Transverse colon (tissue), 4 donors: ENCODE measurements around the gene HSPA14. TPM values are rescaled to one million over a fixed set of nuclear protein-coding genes. Genes with fewer than 3 reads are reported as not detected.
"Not testable (repeated sequence)": the region's sequence is repeated elsewhere in the genome, so short reads cannot be mapped to it uniquely, and the experiment has no call there.

Experiments used
- DNase-seq: peaks from one replicate; pipeline ENCODE4 v3.0.0-alpha.2; 2019
- H3K27ac ChIP-seq, 4 donors: fragments of 200-600 bp; sonication (generic); 2 replicates each; pipeline ENCODE4 v1.5.1; 2016 to 2018; ENCODE audit warnings: inconsistent platforms in 4 of 4
- H3K27me3 ChIP-seq: fragments of 200-600 bp; sonication (generic); 2 replicates; pipeline ENCODE4 v1.5.1; 2017; ENCODE audit warnings: inconsistent platforms
- H3K36me3 ChIP-seq, 4 donors: fragments of 200-600 bp; sonication (generic); 2 replicates each; pipeline ENCODE4 v1.5.1; 2017 to 2019; ENCODE audit warnings: inconsistent platforms in 4 of 4
- H3K4me1 ChIP-seq, 4 donors: fragments of 200-600 bp; sonication (generic); 2 replicates each; pipeline ENCODE4 v1.5.1; 2017 to 2020; ENCODE audit warnings: inconsistent platforms in 4 of 4
- H3K4me3 ChIP-seq, 4 donors: fragments of 200-600 bp; sonication (generic); 1 replicate in 1 of 4; 2 replicates in 3 of 4; pipeline versions ENCODE4 v1.5.1 to v1.6.1; 2017 to 2019; ENCODE audit warnings: inconsistent platforms in 4 of 4
- H3K9me3 ChIP-seq, 2 donors: fragments of 200-600 bp; sonication (generic); 2 replicates each; pipeline ENCODE4 v1.5.1; 2017 to 2019; ENCODE audit warnings: inconsistent platforms in 2 of 2
- CTCF ChIP-seq, 5 experiments: fragments of 200-600 bp in 3 of 5; fragments of 450-650 bp in 2 of 5; sonication (generic) in 3 of 5; IDR thresholded peaks; 1 replicate in 2 of 5; 2 replicates in 3 of 5; pipeline ENCODE4 v1.5.1; 2016 to 2017; ENCODE audit warnings: antibody characterized with exemption in 5 of 5, inconsistent platforms in 3 of 5, mild to moderate bottlenecking in 2 of 5, moderate library complexity in 1 of 5
- EP300 ChIP-seq: sonication (generic); formaldehyde crosslinking; IDR thresholded peaks from one replicate; pipeline ENCODE4 v1.6.1; 2017; ENCODE audit warnings: antibody characterized with exemption, low read depth
- POLR2A ChIP-seq: fragments of 450-650 bp; IDR thresholded peaks from one replicate; pipeline ENCODE4 v1.6.1; 2016; ENCODE audit warnings: antibody characterized with exemption, mild to moderate bottlenecking, moderate library complexity
- POLR2AphosphoS5 ChIP-seq, 3 donors: sonication (generic); formaldehyde crosslinking; IDR thresholded peaks; one replicate each; pipeline ENCODE4 v1.6.1; 2016; ENCODE audit warnings: antibody characterized with exemption in 3 of 3
- WGBS, 2 donors: methylation state at CpG; one replicate each; pipeline ENCODE4 v1.1.5; 2018; ENCODE audit warnings: low coverage in 1 of 2; 5-methylcytosine and 5-hydroxymethylcytosine counted together
- in situ Hi-C, 4 donors: fragments of 200-750 bp; cut with MboI; loops; one replicate each; pipeline versions ENCODE4 v1.15.0 to v1.15.1; 2017; ENCODE audit warnings: low sequenced_read_pairs in 3 of 4, low pct_ligation_motif_present in 1 of 4, low pct_unique_long_range_greater_than_20kb in 1 of 4
- intact Hi-C: fragments of 100-400 bp; cut with DNase I; formaldehyde crosslinking; loops from one replicate; pipeline ENCODE4 v1.15.1; 2023; ENCODE audit warnings: low total_unique reads
- total RNA-seq, 4 donors: library from RNA; depleted of rRNA; stranded (reverse); fragments of >200 nt; gene quantifications; one replicate each; pipeline ENCODE4 v1.1.0, GENCODE V29; 2016

HSPA14 gene
- total RNA-seq, 4 donors from 2014 or later: 6.7 to 15.4 (median 8.7) TPM

GRCh38 chr10:14859043-14859442 lies 20.9 kb downstream of the HSPA14 start:
- WGBS, 2 donors: 61% methylated on average over 5 of the region's 5 CpGs; no CpG with 5 or more reads in 1 of the 2 donors

GRCh38 chr10:14859775-14860174 lies 21.7 kb downstream of the HSPA14 start:
- Histone ChIP-seq H3K4me1 (peaks cover 0 to 16% (median 8%) of the 10 kb centered on the region in 4 donors), H3K27ac (peak overlapping the region in 2 of 4 donors; percentile 75 to 78), H3K27me3 (no peaks in the 10 kb centered on the region), H3K36me3 (peaks cover 0 to 18% (median 3%) of the 10 kb centered on the region in 4 donors), H3K9me3 (no peaks in the 10 kb centered on the region), H3K4me3 (no peak overlapping the region)
- intact Hi-C loops: no loop called here
- in situ Hi-C loops: no loop called here
- no peak for DNase-seq
- TF ChIP-seq POLR2A (no peak), POLR2AphosphoS5 (IDR thresholded peaks at IDR 0.05) (no peak), EP300 (no peak), CTCF (IDR thresholded peaks at IDR 0.05) (no peak)

More at GRCh38 chr10:14859043-14859442, 20.9 kb downstream of the HSPA14 start:
- in situ Hi-C loops: no loop called here
- no peak for DNase-seq
- no peaks in the 10 kb centered on the region for H3K27me3 ChIP-seq
- TF ChIP-seq POLR2AphosphoS5 (IDR thresholded peaks at IDR 0.05) (no peak), EP300 (no peak), CTCF (IDR thresholded peaks at IDR 0.05) (no peak), POLR2A (no peak)
- H3K36me3 ChIP-seq: peaks cover 0 to 24% (median 3%) of the 10 kb centered on the region in 4 donors
- no peaks in the 10 kb centered on the region for H3K9me3 ChIP-seq
- no peak overlapping the region for H3K4me3 ChIP-seq
- intact Hi-C loops: no loop called here
- H3K4me1 ChIP-seq: peaks cover 0 to 16% (median 8%) of the 10 kb centered on the region in 4 donors
- no peak overlapping the region for H3K27ac ChIP-seq

- Histone ChIP-seq H3K27ac (peak overlapping the region; percentile 42 to 78 (median 74)), H3K9me3 (no peaks in the 10 kb centered on the region), H3K4me3 (no peak overlapping the region), H3K36me3 (peaks cover 0 to 17% (median 3%) of the 10 kb centered on the region in 4 donors), H3K27me3 (no peaks in the 10 kb centered on the region), H3K4me1 (peaks cover 0 to 16% (median 8%) of the 10 kb centered on the region in 4 donors)
- 74% methylated on average over 1 of the region's 1 CpG; no CpG with 5 or more reads in 1 of the 2 donors for WGBS, 2 donors
- TF ChIP-seq POLR2AphosphoS5 (IDR thresholded peaks at IDR 0.05) (peak in 2 of 3 donors; percentile 15 to 55), EP300 (no peak)
- peak; percentile 81 for DNase-seq
- in situ Hi-C loops: no loop called here
- intact Hi-C loops: no loop called here
Measured at GRCh38 chr10:14860791-14861190, 22.7 kb downstream of the HSPA14 start.

GRCh38 chr10:14864466-14864865 lies 26.4 kb downstream of the HSPA14 start:
- WGBS, 2 donors: 98 to 100% methylated on average over 1 to 6 of the region's 6 CpGs
- intact Hi-C loops, H3K4me3 ChIP-seq, in situ Hi-C loops, H3K9me3 ChIP-seq, DNase-seq, H3K27me3 ChIP-seq, H3K27ac ChIP-seq: not testable (repeated sequence)
- Histone ChIP-seq H3K4me1 (peaks cover 0 to 16% (median 8%) of the 10 kb centered on the region in 4 donors), H3K36me3 (peaks cover 0 to 34% (median 8%) of the 10 kb centered on the region in 4 donors)

- WGBS, 2 donors: 87 to 98% methylated on average over 2 to 3 of the region's 3 CpGs
- Histone ChIP-seq H3K36me3 (peaks cover 0 to 38% (median 11%) of the 10 kb centered on the region in 4 donors), H3K4me1 (peaks cover 0 to 16% (median 8%) of the 10 kb centered on the region in 4 donors)
- in situ Hi-C loops, intact Hi-C loops, DNase-seq, H3K9me3 ChIP-seq, H3K4me3 ChIP-seq, H3K27me3 ChIP-seq, H3K27ac ChIP-seq: not testable (repeated sequence)
Measured at GRCh38 chr10:14864871-14865270, 26.8 kb downstream of the HSPA14 start.
